ENCODE measurements around the gene LPP. TPM values are rescaled to one million over a fixed set of nuclear protein-coding genes. Genes with fewer than 3 reads are reported as not detected.

Gene LPP
- polyA plus RNA-seq, 3 donors: 14.1 to 23.2 (median 15.3) TPM

DNA sequence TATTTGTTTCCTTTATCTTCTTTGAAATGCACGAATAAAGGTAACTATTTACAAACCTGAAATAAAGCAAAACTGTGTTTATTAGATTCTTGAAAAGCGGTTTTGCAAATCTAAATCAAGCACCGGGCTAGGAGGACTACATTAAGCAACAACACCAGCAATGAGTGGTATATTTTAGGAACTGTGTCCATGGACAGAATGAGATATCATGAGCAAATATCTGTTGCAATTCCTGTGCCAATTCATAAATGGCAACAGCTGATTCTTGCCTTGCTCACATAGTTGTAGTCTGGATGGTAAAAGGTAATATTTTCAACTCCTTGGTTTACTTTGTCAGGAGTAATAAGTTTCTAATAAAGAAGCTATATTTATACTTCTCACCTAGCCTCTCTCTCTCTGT lies 403.3 kb downstream of the LPP start:
- DNase-seq: peak in 2 of 3 donors; percentile 9 to 51
- Histone ChIP-seq H3K36me3 (replicated peaks in 1 of 2; ENCODE audit: control insufficient read depth in 1 of 2, insufficient read depth in 2 of 2, low read length in 2 of 2) (no peaks in the 10 kb centered on the region), H3K27ac (ENCODE audit: low read depth in 1 of 2, low read length in 2 of 2) (no peak overlapping the region), H3K9me3 (replicated peaks in 1 of 2; ENCODE audit: control insufficient read depth in 1 of 2, insufficient read depth in 1 of 2, low read length in 2 of 2) (no peaks in the 10 kb centered on the region), H3K79me2 (ENCODE audit: insufficient read depth, low read length) (no peaks in the 10 kb centered on the region), H4K20me1 (ENCODE audit: insufficient read depth, low read length) (no peaks in the 10 kb centered on the region), H2AFZ (ENCODE audit: insufficient read depth, low read depth, low read length, poor library complexity, severe bottlenecking) (no peak overlapping the region), H3K9ac (ENCODE audit: insufficient read depth, low read length, poor library complexity, severe bottlenecking) (no peak overlapping the region), H3K27me3 (ENCODE audit: control insufficient read depth in 2 of 2, insufficient read depth in 2 of 2, low read length in 2 of 2) (no peaks in the 10 kb centered on the region), H3K4me3 (replicated peaks in 1 of 3; ENCODE audit: low read depth in 2 of 3, low read length in 3 of 3) (no peak overlapping the region), H3K4me1 (ENCODE audit: control insufficient read depth in 1 of 2, insufficient read depth in 2 of 2, low read length in 2 of 2) (peaks cover 18 to 24% of the 10 kb centered on the region in 2 donors), H3K4me2 (replicated peaks; ENCODE audit: extremely low read depth, low read length, poor library complexity, severe bottlenecking) (no peak overlapping the region)
- Mint-ChIP-seq H3K27ac (no peak overlapping the region), H3K4me1 (peaks cover 32% of the 10 kb centered on the region), H3K4me3 (no peak overlapping the region), H3K9me3 (no peaks in the 10 kb centered on the region), H3K36me3 (peaks cover 2% of the 10 kb centered on the region in 2 donors), H3K27me3 (ENCODE audit: low read depth in 3 of 3) (no peaks in the 10 kb centered on the region)
- TF ChIP-seq, protein P1, sequence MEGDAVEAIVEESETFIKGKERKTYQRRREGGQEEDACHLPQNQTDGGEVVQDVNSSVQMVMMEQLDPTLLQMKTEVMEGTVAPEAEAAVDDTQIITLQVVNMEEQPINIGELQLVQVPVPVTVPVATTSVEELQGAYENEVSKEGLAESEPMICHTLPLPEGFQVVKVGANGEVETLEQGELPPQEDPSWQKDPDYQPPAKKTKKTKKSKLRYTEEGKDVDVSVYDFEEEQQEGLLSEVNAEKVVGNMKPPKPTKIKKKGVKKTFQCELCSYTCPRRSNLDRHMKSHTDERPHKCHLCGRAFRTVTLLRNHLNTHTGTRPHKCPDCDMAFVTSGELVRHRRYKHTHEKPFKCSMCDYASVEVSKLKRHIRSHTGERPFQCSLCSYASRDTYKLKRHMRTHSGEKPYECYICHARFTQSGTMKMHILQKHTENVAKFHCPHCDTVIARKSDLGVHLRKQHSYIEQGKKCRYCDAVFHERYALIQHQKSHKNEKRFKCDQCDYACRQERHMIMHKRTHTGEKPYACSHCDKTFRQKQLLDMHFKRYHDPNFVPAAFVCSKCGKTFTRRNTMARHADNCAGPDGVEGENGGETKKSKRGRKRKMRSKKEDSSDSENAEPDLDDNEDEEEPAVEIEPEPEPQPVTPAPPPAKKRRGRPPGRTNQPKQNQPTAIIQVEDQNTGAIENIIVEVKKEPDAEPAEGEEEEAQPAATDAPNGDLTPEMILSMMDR (IDR thresholded peaks at IDR 0.05): no peak
- no CpG with 5 or more reads among the region's 3 CpGs for WGBS (ENCODE audit: insufficient coverage)
- intact Hi-C loops (cut with micrococcal nuclease): no loop called here

DNA sequence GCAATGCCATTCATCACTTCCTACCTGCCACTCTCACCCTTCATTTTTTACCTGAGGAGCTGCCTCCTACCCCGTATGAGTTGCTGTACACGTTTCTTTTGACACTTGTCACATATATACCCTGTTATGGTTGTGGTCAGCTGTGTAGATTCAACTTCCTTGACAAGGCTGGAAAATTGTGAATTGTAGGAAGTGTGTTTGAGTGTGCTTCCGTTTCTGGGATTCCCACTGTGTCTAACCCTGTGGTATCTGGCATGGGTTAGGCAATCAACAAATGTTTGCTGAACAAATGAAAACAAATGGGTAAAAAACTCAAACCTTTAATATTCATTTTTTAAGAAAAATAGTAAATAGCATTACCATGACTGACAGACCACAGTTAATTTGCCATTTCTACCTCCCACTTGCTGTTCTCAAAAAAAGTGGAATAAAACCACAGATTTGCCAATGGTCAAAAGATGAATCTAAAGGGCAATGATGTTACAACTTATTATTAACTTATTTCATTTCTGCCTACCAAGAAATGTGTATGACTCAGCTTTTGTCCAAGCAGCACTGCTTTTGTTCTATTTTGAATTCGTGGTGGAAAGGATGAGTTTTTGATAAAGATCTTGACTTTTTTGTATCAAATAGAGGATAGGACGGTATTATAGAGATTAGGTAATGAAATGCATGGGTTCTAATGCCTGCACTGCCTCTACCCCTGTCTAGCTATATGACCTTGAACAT lies 404.6 kb downstream of the LPP start:
- no peak overlapping the region for H3K4me3 Mint-ChIP-seq
- H3K79me2 ChIP-seq (ENCODE audit: insufficient read depth, low read length): no peaks in the 10 kb centered on the region
- H3K4me1 Mint-ChIP-seq: peaks cover 38% of the 10 kb centered on the region
- intact Hi-C loops (cut with micrococcal nuclease): no loop called here
- H4K20me1 ChIP-seq (ENCODE audit: insufficient read depth, low read length): no peaks in the 10 kb centered on the region
- no peaks in the 10 kb centered on the region for H3K9me3 ChIP-seq (replicated peaks in 1 of 2; ENCODE audit: control insufficient read depth in 1 of 2, insufficient read depth in 1 of 2, low read length in 2 of 2)
- peaks cover 0 to 2% of the 10 kb centered on the region in 2 donors for H3K36me3 Mint-ChIP-seq
- peaks cover 23 to 27% of the 10 kb centered on the region in 2 donors for H3K4me1 ChIP-seq (ENCODE audit: control insufficient read depth in 1 of 2, insufficient read depth in 2 of 2, low read length in 2 of 2)
- peak overlapping the region in 1 of 3 experiments; percentile 6 for H3K4me3 ChIP-seq (replicated peaks in 1 of 3; ENCODE audit: low read depth in 2 of 3, low read length in 3 of 3)
- peak in 2 of 3 donors; percentile 14 to 86 for DNase-seq
- WGBS (ENCODE audit: insufficient coverage): no CpG with 5 or more reads among the region's 5 CpGs
- no peaks in the 10 kb centered on the region for H3K36me3 ChIP-seq (replicated peaks in 1 of 2; ENCODE audit: control insufficient read depth in 1 of 2, insufficient read depth in 2 of 2, low read length in 2 of 2)
- no peak overlapping the region for H3K4me2 ChIP-seq (replicated peaks; ENCODE audit: extremely low read depth, low read length, poor library complexity, severe bottlenecking)
- H3K27me3 Mint-ChIP-seq (ENCODE audit: low read depth in 3 of 3): no peaks in the 10 kb centered on the region
- no peak overlapping the region for H3K27ac ChIP-seq (ENCODE audit: low read depth in 1 of 2, low read length in 2 of 2)
- no peaks in the 10 kb centered on the region for H3K27me3 ChIP-seq (ENCODE audit: control insufficient read depth in 2 of 2, insufficient read depth in 2 of 2, low read length in 2 of 2)
- no peak overlapping the region for H2AFZ ChIP-seq (ENCODE audit: insufficient read depth, low read depth, low read length, poor library complexity, severe bottlenecking)
- no peaks in the 10 kb centered on the region for H3K9me3 Mint-ChIP-seq
- TF ChIP-seq, protein P1 (IDR thresholded peaks at IDR 0.05): no peak
- H3K27ac Mint-ChIP-seq: peak overlapping the region in 4 of 7 donors; percentile 7 to 82 (median 34)
- no peak overlapping the region for H3K9ac ChIP-seq (ENCODE audit: insufficient read depth, low read length, poor library complexity, severe bottlenecking)

Data from CD14-positive monocyte (primary cell).